Muscle of arm (tissue), 12 donors: ENCODE data around the gene PTPRH. TPM values are rescaled to one million over a fixed set of nuclear protein-coding genes. Genes with fewer than 3 reads are reported as not detected.
"Not testable (repeated sequence)": the region's sequence is repeated elsewhere in the genome, so short reads cannot be mapped to it uniquely, and the experiment has no call there.

Experiments
- DNase-seq: peaks from one replicate; pipeline ENCODE4 v3.0.0-alpha.2; 2013
- polyA plus RNA-seq, 12 donors: library from polyadenylated mRNA; unstranded; fragments of 120-200 nt; gene quantifications; one replicate each; pipeline ENCODE4 v1.2.1, GENCODE V29; 2013; ENCODE audit not compliant: insufficient read length in 12 of 12

PTPRH gene
- polyA plus RNA-seq, 12 donors = 0.05 to 4.1 (median 0.22) TPM; not detected in 2

GRCh38 chr19:55226788-55227187 lies 17.5 kb upstream of the PTPRH start:
- DNase-seq = no peak

GRCh38 chr19:55226273-55226672 lies 17.0 kb upstream of the PTPRH start:
- no peak for DNase-seq

GRCh38 chr19:55225415-55225958 lies 16.2 kb upstream of the PTPRH start:
- no peak for DNase-seq

- not testable (repeated sequence) for DNase-seq
These were observed 15.5 kb upstream of the PTPRH start for GRCh38 chr19:55224679-55225414.

GRCh38 chr19:55224038-55224665 lies 14.9 kb upstream of the PTPRH start:
- DNase-seq = no peak

- no peak for DNase-seq
These were observed 14.2 kb upstream of the PTPRH start for GRCh38 chr19:55223291-55224037.

GRCh38 chr19:55220525-55220924 lies 11.2 kb upstream of the PTPRH start:
- no peak for DNase-seq

GRCh38 chr19:55216461-55217198 lies 7.3 kb upstream of the PTPRH start:
- peak; percentile 77 for DNase-seq

- no peak for DNase-seq
These were observed 4.2 kb upstream of the PTPRH start for GRCh38 chr19:55213547-55213946.

GRCh38 chr19:55212447-55212846 lies 3.1 kb upstream of the PTPRH start:
- DNase-seq = no peak

- no peak for DNase-seq
These were observed 582 bp upstream of the PTPRH start for GRCh38 chr19:55209693-55210472.

GRCh38 chr19:55206664-55207500 lies 2.4 kb downstream of the PTPRH start:
- DNase-seq = peak; percentile 28

GRCh38 chr19:55202199-55202598 lies 7.1 kb downstream of the PTPRH start:
- not testable (repeated sequence) for DNase-seq

- no peak for DNase-seq
These were observed 9.6 kb downstream of the PTPRH start for GRCh38 chr19:55199620-55200204.

GRCh38 chr19:55198651-55199050 lies 10.7 kb downstream of the PTPRH start:
- DNase-seq = no peak

- no peak for DNase-seq
These were observed 11.8 kb downstream of the PTPRH start for GRCh38 chr19:55197528-55197927.

GRCh38 chr19:55196803-55197202 lies 12.5 kb downstream of the PTPRH start:
- no peak for DNase-seq

- no peak for DNase-seq
These were observed 15.8 kb downstream of the PTPRH start for GRCh38 chr19:55193481-55193880.

GRCh38 chr19:55189403-55189835 lies 19.9 kb downstream of the PTPRH start:
- no peak for DNase-seq

- DNase-seq = no peak
These were observed 20.7 kb downstream of the PTPRH start for GRCh38 chr19:55188625-55189024.
